DOHH2 (cell line): ENCODE measurements around the gene SLC9A7.

ENCODE experiments used
- EZH2phosphoT487 ChIP-seq: fragments of 200-600 bp; sonication (generic); IDR thresholded peaks from 2 replicates; pipeline ENCODE4 v1.6.1; 2017; ENCODE audit warnings: borderline replicate concordance, mild to moderate bottlenecking, antibody characterized with exemption, low read length, moderate library complexity, mixed read lengths
- TF ChIP-seq, protein P1 (sequence below): fragments of 200-600 bp; sonication (generic); IDR thresholded peaks from one replicate; pipeline ENCODE4 v1.5.1; 2014; ENCODE audit warnings: antibody characterized with exemption, mild to moderate bottlenecking, low read depth, low read length; ENCODE audit not compliant: poor library complexity, severe bottlenecking

DNA sequence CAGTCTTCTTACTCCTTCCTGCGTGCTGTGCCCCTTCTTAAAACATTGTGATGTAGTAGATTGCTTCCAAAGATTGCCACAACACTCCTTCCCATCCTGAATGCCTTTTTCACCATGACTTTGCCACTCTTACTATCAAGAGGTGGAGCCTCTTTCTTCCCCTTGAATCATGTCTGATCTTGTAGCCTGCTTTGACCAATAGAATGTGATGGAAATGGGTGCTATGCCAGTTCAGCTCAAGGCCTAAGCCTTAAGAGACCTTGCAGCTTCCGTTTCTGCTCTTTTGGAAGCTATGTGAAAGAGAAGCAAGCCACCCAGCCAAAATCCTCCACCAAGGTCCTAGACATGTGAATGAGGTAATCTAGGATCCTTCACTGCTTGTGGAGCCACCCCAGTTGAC is 46.4 kb upstream of the SLC9A7 start:
- TF ChIP-seq, protein P1, sequence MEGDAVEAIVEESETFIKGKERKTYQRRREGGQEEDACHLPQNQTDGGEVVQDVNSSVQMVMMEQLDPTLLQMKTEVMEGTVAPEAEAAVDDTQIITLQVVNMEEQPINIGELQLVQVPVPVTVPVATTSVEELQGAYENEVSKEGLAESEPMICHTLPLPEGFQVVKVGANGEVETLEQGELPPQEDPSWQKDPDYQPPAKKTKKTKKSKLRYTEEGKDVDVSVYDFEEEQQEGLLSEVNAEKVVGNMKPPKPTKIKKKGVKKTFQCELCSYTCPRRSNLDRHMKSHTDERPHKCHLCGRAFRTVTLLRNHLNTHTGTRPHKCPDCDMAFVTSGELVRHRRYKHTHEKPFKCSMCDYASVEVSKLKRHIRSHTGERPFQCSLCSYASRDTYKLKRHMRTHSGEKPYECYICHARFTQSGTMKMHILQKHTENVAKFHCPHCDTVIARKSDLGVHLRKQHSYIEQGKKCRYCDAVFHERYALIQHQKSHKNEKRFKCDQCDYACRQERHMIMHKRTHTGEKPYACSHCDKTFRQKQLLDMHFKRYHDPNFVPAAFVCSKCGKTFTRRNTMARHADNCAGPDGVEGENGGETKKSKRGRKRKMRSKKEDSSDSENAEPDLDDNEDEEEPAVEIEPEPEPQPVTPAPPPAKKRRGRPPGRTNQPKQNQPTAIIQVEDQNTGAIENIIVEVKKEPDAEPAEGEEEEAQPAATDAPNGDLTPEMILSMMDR, result no peak
- TF ChIP-seq EZH2phosphoT487, result no peak
